T follicular helper cell (primary cell): ENCODE results near the gene HTR3E.
"Not testable (repeated sequence)": the region's sequence is repeated elsewhere in the genome, so short reads cannot be mapped to it uniquely, and the experiment has no call there.

Source experiments
- DNase-seq: peaks from one replicate; pipeline ENCODE4 v3.0.0-alpha.2; 2020; ENCODE audit warnings: low read depth

Gene HTR3E

GRCh38 chr3:184110316-184110725, 13.5 kb downstream of the HTR3E start:
- no peak for DNase-seq

- no peak for DNase-seq
Measured at GRCh38 chr3:184116017-184116416, 19.2 kb downstream of the HTR3E start.

GRCh38 chr3:184117636-184118035, 20.8 kb downstream of the HTR3E start:
- no peak for DNase-seq

- not testable (repeated sequence) for DNase-seq
Measured at GRCh38 chr3:184121031-184121430, 24.2 kb downstream of the HTR3E start.

GRCh38 chr3:184126006-184126405, 29.1 kb downstream of the HTR3E start:
- DNase-seq, result no peak

GRCh38 chr3:184129012-184129411, 32.1 kb downstream of the HTR3E start:
- DNase-seq, result no peak

GRCh38 chr3:184132945-184133344, 36.1 kb downstream of the HTR3E start:
- no peak for DNase-seq

- DNase-seq, result no peak
Measured at GRCh38 chr3:184133840-184134745, 37.2 kb downstream of the HTR3E start.

GRCh38 chr3:184134746-184135148, 37.9 kb downstream of the HTR3E start:
- no peak for DNase-seq

GRCh38 chr3:184135149-184135910, 38.5 kb downstream of the HTR3E start, which contains the start of gene EIF2B5:
TSS of gene EIF2B5 (plus strand) at chr3:184135358. CDS start at chr3:184135386, 28 bp downstream.
- DNase-seq, result peak; percentile 79

GRCh38 chr3:184135911-184136260, 39.0 kb downstream of the HTR3E start:
- DNase-seq, result no peak

- no peak for DNase-seq
Measured at GRCh38 chr3:184140436-184140835, 43.6 kb downstream of the HTR3E start.

- DNase-seq, result no peak
Measured at GRCh38 chr3:184142199-184142598, 45.3 kb downstream of the HTR3E start.

GRCh38 chr3:184143327-184143726, 46.5 kb downstream of the HTR3E start:
- no peak for DNase-seq

GRCh38 chr3:184144505-184144904, 47.6 kb downstream of the HTR3E start:
- no peak for DNase-seq

GRCh38 chr3:184145111-184145524, 48.3 kb downstream of the HTR3E start:
- DNase-seq, result no peak

GRCh38 chr3:184145751-184146270, 48.9 kb downstream of the HTR3E start:
- no peak for DNase-seq

GRCh38 chr3:184148076-184148475, 51.2 kb downstream of the HTR3E start:
- DNase-seq, result no peak

- no peak for DNase-seq
Measured at GRCh38 chr3:184149123-184149522, 52.3 kb downstream of the HTR3E start.

- not testable (repeated sequence) for DNase-seq
Measured at GRCh38 chr3:184149770-184150169, 52.9 kb downstream of the HTR3E start.

- DNase-seq, result no peak
Measured at GRCh38 chr3:184154885-184155643, 58.2 kb downstream of the HTR3E start, which contains the start of gene DVL3. TSS of gene DVL3 (plus strand) at chr3:184155377. CDS start at chr3:184155636, 259 bp downstream.
